IPS DF 6.9 (cell line): ENCODE data around the gene BCL11B.

Experiments used
- DNase-seq: peaks from one replicate; pipeline ENCODE4 v3.0.0-alpha.2; 2013; ENCODE audit warnings: low read depth, low spot score
- H3K27ac ChIP-seq: one replicate; pipeline ENCODE4 v1.5.1; 2013; ENCODE audit warnings: low read length, control low read depth
- H3K27me3 ChIP-seq: 2 replicates; pipeline ENCODE4 v1.6.1; 2013; ENCODE audit warnings: mild to moderate bottlenecking, low read length; ENCODE audit not compliant: control insufficient read depth, insufficient read depth
- H3K36me3 ChIP-seq: 2 replicates; pipeline ENCODE4 v1.6.1; 2013; ENCODE audit warnings: low read length; ENCODE audit not compliant: control insufficient read depth, insufficient read depth
- H3K4me1 ChIP-seq: 2 replicates; pipeline ENCODE4 v1.6.1; 2013; ENCODE audit warnings: low read length; ENCODE audit not compliant: control insufficient read depth, insufficient read depth
- H3K4me3 ChIP-seq: 2 replicates; pipeline ENCODE4 v1.5.1; 2013; ENCODE audit warnings: mild to moderate bottlenecking, low read length
- H3K9me3 ChIP-seq: 2 replicates; pipeline ENCODE4 v1.6.1; 2013; ENCODE audit warnings: low read length, inconsistent platforms; ENCODE audit not compliant: control insufficient read depth, insufficient read depth
- WGBS: extraction: QIAGEN DNeasy Blood & Tissue Kit; methylation state at CpG from one replicate; pipeline ENCODE4 v1.1.7; 2013; ENCODE audit warnings: mixed read lengths, missing lambda C conversion rate; ENCODE audit not compliant: insufficient read length, insufficient coverage; 5-methylcytosine and 5-hydroxymethylcytosine counted together

BCL11B gene

GRCh38 chr14:99252443-99252939 lies 19.5 kb downstream of the BCL11B start:
- no peak for DNase-seq
- Histone ChIP-seq H3K9me3 (no peaks in the 10 kb centered on the region), H3K36me3 (no peaks in the 10 kb centered on the region), H3K4me3 (no peak overlapping the region), H3K27me3 (no peaks in the 10 kb centered on the region), H3K27ac (no peak overlapping the region), H3K4me1 (peaks cover 9% of the 10 kb centered on the region)
- no CpG with 5 or more reads among the region's 9 CpGs for WGBS

GRCh38 chr14:99251721-99252120 lies 20.3 kb downstream of the BCL11B start:
- Histone ChIP-seq H3K36me3 (no peaks in the 10 kb centered on the region), H3K27me3 (no peaks in the 10 kb centered on the region), H3K4me3 (no peak overlapping the region), H3K27ac (no peak overlapping the region), H3K9me3 (no peaks in the 10 kb centered on the region), H3K4me1 (peaks cover 9% of the 10 kb centered on the region)
- no peak for DNase-seq
- WGBS, result no CpG with 5 or more reads among the region's 2 CpGs

GRCh38 chr14:99250636-99251208 lies 21.3 kb downstream of the BCL11B start:
- no peak for DNase-seq
- Histone ChIP-seq H3K4me1 (peaks cover 9% of the 10 kb centered on the region), H3K27me3 (no peaks in the 10 kb centered on the region), H3K9me3 (no peaks in the 10 kb centered on the region), H3K27ac (no peak overlapping the region), H3K4me3 (no peak overlapping the region), H3K36me3 (no peaks in the 10 kb centered on the region)
- no CpG with 5 or more reads among the region's 5 CpGs for WGBS

- WGBS, result no CpG with 5 or more reads among the region's 6 CpGs
These were observed 22.6 kb downstream of the BCL11B start for GRCh38 chr14:99249389-99249788.

GRCh38 chr14:99248761-99249171 lies 23.2 kb downstream of the BCL11B start:
- H3K9me3 ChIP-seq, result no peaks in the 10 kb centered on the region
- H3K36me3 ChIP-seq, result no peaks in the 10 kb centered on the region
- WGBS, result no CpG with 5 or more reads among the region's 5 CpGs
- peaks cover 12% of the 10 kb centered on the region for H3K4me1 ChIP-seq
- no peak overlapping the region for H3K4me3 ChIP-seq
- H3K27me3 ChIP-seq, result no peaks in the 10 kb centered on the region
- H3K27ac ChIP-seq, result no peak overlapping the region
- no peak for DNase-seq

More at GRCh38 chr14:99249389-99249788, 22.6 kb downstream of the BCL11B start:
- H3K9me3 ChIP-seq, result no peaks in the 10 kb centered on the region
- peaks cover 9% of the 10 kb centered on the region for H3K4me1 ChIP-seq
- no peak overlapping the region for H3K4me3 ChIP-seq
- no peaks in the 10 kb centered on the region for H3K27me3 ChIP-seq
- DNase-seq, result no peak
- no peak overlapping the region for H3K27ac ChIP-seq
- H3K36me3 ChIP-seq, result no peaks in the 10 kb centered on the region

GRCh38 chr14:99247772-99248171 lies 24.2 kb downstream of the BCL11B start:
- no CpG with 5 or more reads among the region's 6 CpGs for WGBS
- H3K4me1 ChIP-seq, result peaks cover 10% of the 10 kb centered on the region
- no peak overlapping the region for H3K4me3 ChIP-seq
- no peaks in the 10 kb centered on the region for H3K27me3 ChIP-seq
- no peak for DNase-seq
- H3K27ac ChIP-seq, result no peak overlapping the region
- no peaks in the 10 kb centered on the region for H3K36me3 ChIP-seq
- no peaks in the 10 kb centered on the region for H3K9me3 ChIP-seq

GRCh38 chr14:99247101-99247729 lies 24.8 kb downstream of the BCL11B start:
- peak overlapping the region; percentile 63; the same call in 1 of the 2 replicates for H3K4me3 ChIP-seq
- DNase-seq, result no peak
- no peak overlapping the region for H3K27ac ChIP-seq
- no peaks in the 10 kb centered on the region for H3K27me3 ChIP-seq
- WGBS, result no CpG with 5 or more reads among the region's 9 CpGs
- H3K4me1 ChIP-seq, result peaks cover 11% of the 10 kb centered on the region
- H3K9me3 ChIP-seq, result no peaks in the 10 kb centered on the region
- H3K36me3 ChIP-seq, result no peaks in the 10 kb centered on the region

- H3K9me3 ChIP-seq, result no peaks in the 10 kb centered on the region
- no peak overlapping the region for H3K27ac ChIP-seq
- no peaks in the 10 kb centered on the region for H3K27me3 ChIP-seq
- H3K36me3 ChIP-seq, result no peaks in the 10 kb centered on the region
- WGBS, result no CpG with 5 or more reads among the region's 40 CpGs
- DNase-seq, result no peak
- H3K4me3 ChIP-seq, result peak overlapping the region; percentile 63; the same call in 1 of the 2 replicates
- peaks cover 15% of the 10 kb centered on the region for H3K4me1 ChIP-seq
These were observed 25.4 kb downstream of the BCL11B start for GRCh38 chr14:99246536-99247097.

- Histone ChIP-seq H3K9me3 (no peaks in the 10 kb centered on the region), H3K4me1 (peaks cover 15% of the 10 kb centered on the region), H3K36me3 (no peaks in the 10 kb centered on the region), H3K27ac (no peak overlapping the region), H3K4me3 (peak overlapping the region; percentile 63; the same call in 1 of the 2 replicates), H3K27me3 (no peaks in the 10 kb centered on the region)
- WGBS, result no CpG with 5 or more reads among the region's 83 CpGs
- DNase-seq, result no peak
These were observed 26.2 kb downstream of the BCL11B start for GRCh38 chr14:99245564-99246511.
